HepG2 (cell line): ENCODE measurements around the gene DENND4C. TPM values are rescaled to one million over a fixed set of nuclear protein-coding genes. Genes with fewer than 3 reads are reported as not detected.

Experiments
- ATAC-seq: fragments of 200-7000 bp; cut with Tn5 transposase; 3 replicates; pipeline ENCODE4 v1.9.1; 2020; ENCODE audit warnings: mild to moderate bottlenecking, moderate library complexity
- BruUV-seq: library from RNA; stranded (reverse); fragments of 400-500 nt; replicated peaks from 2 replicates; lab custom pipeline; 2021; lab: Mats Ljungman, UMichigan
- CTCF ChIA-PET: fragments of 300-600 bp; formaldehyde crosslinking; extraction: SDS; loops from one replicate; lab custom pipeline; 2021; ENCODE audit warnings: low total read pairs, inconsistent platforms, low intra/inter-chr PET ratio; lab: Yijun Ruan, JAX
- POLR2A ChIA-PET: fragments of 350-600 bp; sonication (Branson Sonifier 250); formaldehyde crosslinking; loops from one replicate; lab custom pipeline; 2020; ENCODE audit warnings: antibody characterized with exemption, inconsistent platforms; lab: Yijun Ruan, JAX
- DNase-seq: peaks from one replicate; pipeline ENCODE4 v3.0.0-alpha.2; 2015; ENCODE audit warnings: low spot score
- FAIRE-seq: peaks from 3 replicates; lab custom pipeline; 2011; peaks lifted over from hg19 to GRCh38; lab: Jason Lieb, UNC
- H2AFZ ChIP-seq: one replicate; pipeline ENCODE4 v1.6.1; 2011; ENCODE audit warnings: low read length, inconsistent platforms
- H3K27ac ChIP-seq: fragments of 300-600 bp; 3 replicates; pipeline ENCODE4 v1.8.0; 2011; ENCODE audit warnings: mixed run types, mild to moderate bottlenecking, mixed read lengths, low read length, inconsistent platforms; ENCODE audit not compliant: insufficient read depth; ENCODE audit errors: extremely low read length
- H3K27me3 ChIP-seq, 2 experiments: fragments of 200-600 bp in 1 of 2; 2 replicates in 1 of 2; 3 replicates in 1 of 2; pipeline versions ENCODE4 v1.6.0 to v1.8.0; 2011; ENCODE audit warnings: low read length in 2 of 2, mild to moderate bottlenecking in 2 of 2, moderate library complexity in 2 of 2, inconsistent platforms in 1 of 2; ENCODE audit not compliant: insufficient read depth in 2 of 2, control insufficient read depth in 1 of 2
- H3K36me3 ChIP-seq, 2 experiments: fragments of 200-600 bp in 1 of 2; replicated peaks in 1 of 2; 2 replicates in 1 of 2; 3 replicates in 1 of 2; pipeline versions ENCODE4 v1.5.1 to v1.8.0; 2011; ENCODE audit warnings: low read length in 2 of 2, inconsistent platforms in 1 of 2; ENCODE audit not compliant: insufficient read depth in 2 of 2, control insufficient read depth in 1 of 2
- H3K4me1 ChIP-seq: 2 replicates; pipeline ENCODE4 v1.5.1; 2012; ENCODE audit warnings: low read length, inconsistent platforms; ENCODE audit not compliant: insufficient read depth
- H3K4me2 ChIP-seq: 2 replicates; pipeline ENCODE4 v1.6.0; 2011; ENCODE audit warnings: low read depth, low read length, inconsistent platforms
- H3K4me3 ChIP-seq, 3 experiments: fragments of 200-600 bp in 1 of 3; sonication (generic), shearing (Covaris generic) in 1 of 3; replicated peaks in 1 of 3; 2 replicates each; pipeline ENCODE4 v1.5.1; 2011 to 2016; ENCODE audit warnings: low read length in 3 of 3, inconsistent platforms in 2 of 3, low read depth in 2 of 3, mild to moderate bottlenecking in 2 of 3, control low read depth in 1 of 3, mixed read lengths in 1 of 3; ENCODE audit not compliant: insufficient read depth in 1 of 3
- H3K79me2 ChIP-seq: one replicate; pipeline ENCODE4 v1.6.1; 2011; ENCODE audit warnings: low read length, inconsistent platforms; ENCODE audit not compliant: insufficient read depth
- H3K9ac ChIP-seq: 2 replicates; pipeline ENCODE4 v1.6.0; 2011; ENCODE audit warnings: mild to moderate bottlenecking, low read depth, low read length, inconsistent platforms; ENCODE audit not compliant: insufficient read depth
- H3K9me3 ChIP-seq: 2 replicates; pipeline ENCODE4 v1.5.1; 2012; ENCODE audit warnings: mild to moderate bottlenecking, low read length
- H4K20me1 ChIP-seq: 2 replicates; pipeline ENCODE4 v1.6.0; 2011; ENCODE audit warnings: inconsistent platforms, mild to moderate bottlenecking, low read length, moderate library complexity; ENCODE audit not compliant: insufficient read depth
- CBX5 ChIP-seq: sonication (generic); formaldehyde crosslinking; IDR thresholded peaks from 2 replicates; pipeline ENCODE4 v1.4.0; 2020; ENCODE audit warnings: missing genetic modification reagents, borderline replicate concordance
- MXD4 ChIP-seq: IDR thresholded peaks from 2 replicates; pipeline ENCODE4 v1.6.1; 2016; ENCODE audit warnings: mild to moderate bottlenecking, missing biosample characterization, missing genetic modification reagents
- NFKB2 ChIP-seq: sonication (generic); formaldehyde crosslinking; IDR thresholded peaks from 2 replicates; pipeline ENCODE4 v1.4.0; 2020; ENCODE audit warnings: missing genetic modification reagents, borderline replicate concordance
- PITX1 ChIP-seq: sonication (generic); formaldehyde crosslinking; IDR thresholded peaks from 2 replicates; pipeline ENCODE4 v1.5.1; 2020; ENCODE audit warnings: mild to moderate bottlenecking, missing genetic modification reagents
- POLR2A ChIP-seq, 2 experiments: IDR thresholded peaks; 2 replicates each; pipeline ENCODE4 v1.6.1; 2011; ENCODE audit warnings: low read depth in 2 of 2, low read length in 2 of 2, mild to moderate bottlenecking in 1 of 2, moderate library complexity in 1 of 2; ENCODE audit not compliant: insufficient read depth in 1 of 2
- RBFOX2 ChIP-seq: fragments of 200-400 bp; formaldehyde crosslinking; IDR thresholded peaks from 2 replicates; pipeline ENCODE4 v1.6.1; 2017; ENCODE audit warnings: low read depth, mild to moderate bottlenecking, low read length
- SIN3A ChIP-seq: IDR thresholded peaks from 2 replicates; pipeline ENCODE4 v1.6.1; 2011; ENCODE audit warnings: low read depth, mild to moderate bottlenecking, control low read depth, low read length, borderline replicate concordance
- SMAD9 ChIP-seq: sonication (generic); formaldehyde crosslinking; IDR thresholded peaks from 2 replicates; pipeline ENCODE4 v1.5.1; 2020; ENCODE audit warnings: mild to moderate bottlenecking, missing genetic modification reagents
- SNAI1 ChIP-seq: sonication (generic); formaldehyde crosslinking; IDR thresholded peaks from 2 replicates; pipeline ENCODE4 v1.5.0; 2020; ENCODE audit warnings: mild to moderate bottlenecking, missing genetic modification reagents, borderline replicate concordance
- SNRNP70 ChIP-seq: fragments of 200-400 bp; formaldehyde crosslinking; IDR thresholded peaks from 2 replicates; pipeline ENCODE4 v1.6.1; 2017; ENCODE audit warnings: mild to moderate bottlenecking, low read depth, low read length, moderate library complexity
- ZNF547 ChIP-seq: sonication (generic); formaldehyde crosslinking; IDR thresholded peaks from 2 replicates; pipeline ENCODE4 v1.5.1; 2020; ENCODE audit warnings: mild to moderate bottlenecking, missing genetic modification reagents
- WGBS: methylation state at CpG from one replicate; pipeline ENCODE4 v1.1.6; 2017; ENCODE audit warnings: low lambda C conversion rate; 5-methylcytosine and 5-hydroxymethylcytosine counted together
- in situ Hi-C: cut with HindIII; loops from 2 replicates; pipeline ENCODE4 v1.10.0; 2017; ENCODE audit warnings: low pct_unique_long_range_greater_than_20kb; ENCODE audit not compliant: extremely low pct_ligation_motif_present
- intact Hi-C: fragments of 100-400 bp; cut with micrococcal nuclease; formaldehyde crosslinking; loops from one replicate; pipeline ENCODE4 v1.10.0; 2022; ENCODE audit not compliant: unreplicated experiment
- polyA plus RNA-seq, 8 experiments: library from polyadenylated mRNA; depleted of rRNA in 3 of 8; stranded (reverse) in 7 of 8; unstranded in 1 of 8; fragments of >200 nt; fragmentation: Illumina TruSeq in 4 of 8; extraction: Trizol in 4 of 8; gene quantifications; 2 replicates each; pipeline versions ENCODE4 v1.2.1 to v1.2.3, GENCODE V29; 2011 to 2016; ENCODE audit warnings: low read depth in 4 of 8, missing spikeins in 1 of 8, mixed read lengths in 1 of 8; ENCODE audit not compliant: insufficient read depth in 1 of 8
- total RNA-seq, 5 experiments: library from RNA; depleted of rRNA; stranded (reverse); fragments of >200 nt; fragmentation: Illumina TruSeq; extraction: Trizol; gene quantifications; 2 replicates each; pipeline ENCODE4 v1.2.3, GENCODE V29; 2016; ENCODE audit warnings: low read depth in 1 of 5
- TF ChIP-seq, protein P1 (sequence below): sonication (generic); formaldehyde crosslinking; IDR thresholded peaks from 2 replicates; pipeline ENCODE4 v1.4.0; 2020; ENCODE audit warnings: mild to moderate bottlenecking, missing genetic modification reagents
- TF ChIP-seq, protein P2 (sequence below): IDR thresholded peaks from 2 replicates; pipeline ENCODE4 v1.6.1; 2016; ENCODE audit warnings: low read depth

Gene DENND4C
- total and polyA plus RNA-seq, 2 of the 13 experiments (the other 11 are each of a cell fraction or from before 2014, with no cell fraction given) = 19.1 to 27.2 TPM

GRCh38 chr9:19376931-19377330 is 146.4 kb downstream of the DENND4C start:
- Histone ChIP-seq H3K27ac (no peak overlapping the region), H2AFZ (no peak overlapping the region), H3K4me2 (peak overlapping the region; percentile 85; the same call in 1 of the 2 replicates), H3K9me3 (no peaks in the 10 kb centered on the region), H3K79me2 (peaks cover 32% of the 10 kb centered on the region), H4K20me1 (peaks cover 32% of the 10 kb centered on the region), H3K9ac (0 out of 2 replicates have a peak overlapping the region, but pooled peaks have one; percentile 5), H3K27me3 (no peaks in the 10 kb centered on the region; a peak in 1 of 5 replicates), H3K4me1 (peaks cover 31% of the 10 kb centered on the region), H3K36me3 (peaks cover 10 to 54% of the 10 kb centered on the region in 2 experiments), H3K4me3 (peak overlapping the region in 2 of 3 experiments; percentile 5 to 93; a peak in 2 of 6 replicates)
- ChIA-PET CTCF (no interaction called here), POLR2A (interaction anchor here (1.6 kb wide), 1 partner anchor 147 kb away, joined by 4 read pairs; the partner anchor contains the start of gene DENND4C)
- 91% methylated on average over 2 of the region's 2 CpGs for WGBS
- TF ChIP-seq SMAD9 = no peak
- no peak for TF ChIP-seq PITX1
- TF ChIP-seq, protein P1, sequence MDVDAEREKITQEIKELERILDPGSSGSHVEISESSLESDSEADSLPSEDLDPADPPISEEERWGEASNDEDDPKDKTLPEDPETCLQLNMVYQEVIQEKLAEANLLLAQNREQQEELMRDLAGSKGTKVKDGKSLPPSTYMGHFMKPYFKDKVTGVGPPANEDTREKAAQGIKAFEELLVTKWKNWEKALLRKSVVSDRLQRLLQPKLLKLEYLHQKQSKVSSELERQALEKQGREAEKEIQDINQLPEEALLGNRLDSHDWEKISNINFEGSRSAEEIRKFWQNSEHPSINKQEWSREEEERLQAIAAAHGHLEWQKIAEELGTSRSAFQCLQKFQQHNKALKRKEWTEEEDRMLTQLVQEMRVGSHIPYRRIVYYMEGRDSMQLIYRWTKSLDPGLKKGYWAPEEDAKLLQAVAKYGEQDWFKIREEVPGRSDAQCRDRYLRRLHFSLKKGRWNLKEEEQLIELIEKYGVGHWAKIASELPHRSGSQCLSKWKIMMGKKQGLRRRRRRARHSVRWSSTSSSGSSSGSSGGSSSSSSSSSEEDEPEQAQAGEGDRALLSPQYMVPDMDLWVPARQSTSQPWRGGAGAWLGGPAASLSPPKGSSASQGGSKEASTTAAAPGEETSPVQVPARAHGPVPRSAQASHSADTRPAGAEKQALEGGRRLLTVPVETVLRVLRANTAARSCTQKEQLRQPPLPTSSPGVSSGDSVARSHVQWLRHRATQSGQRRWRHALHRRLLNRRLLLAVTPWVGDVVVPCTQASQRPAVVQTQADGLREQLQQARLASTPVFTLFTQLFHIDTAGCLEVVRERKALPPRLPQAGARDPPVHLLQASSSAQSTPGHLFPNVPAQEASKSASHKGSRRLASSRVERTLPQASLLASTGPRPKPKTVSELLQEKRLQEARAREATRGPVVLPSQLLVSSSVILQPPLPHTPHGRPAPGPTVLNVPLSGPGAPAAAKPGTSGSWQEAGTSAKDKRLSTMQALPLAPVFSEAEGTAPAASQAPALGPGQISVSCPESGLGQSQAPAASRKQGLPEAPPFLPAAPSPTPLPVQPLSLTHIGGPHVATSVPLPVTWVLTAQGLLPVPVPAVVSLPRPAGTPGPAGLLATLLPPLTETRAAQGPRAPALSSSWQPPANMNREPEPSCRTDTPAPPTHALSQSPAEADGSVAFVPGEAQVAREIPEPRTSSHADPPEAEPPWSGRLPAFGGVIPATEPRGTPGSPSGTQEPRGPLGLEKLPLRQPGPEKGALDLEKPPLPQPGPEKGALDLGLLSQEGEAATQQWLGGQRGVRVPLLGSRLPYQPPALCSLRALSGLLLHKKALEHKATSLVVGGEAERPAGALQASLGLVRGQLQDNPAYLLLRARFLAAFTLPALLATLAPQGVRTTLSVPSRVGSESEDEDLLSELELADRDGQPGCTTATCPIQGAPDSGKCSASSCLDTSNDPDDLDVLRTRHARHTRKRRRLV (CRISPR knock-in tag) = no peak
- TF ChIP-seq CBX5 (CRISPR knock-in tag) = no peak
- TF ChIP-seq SNAI1 (CRISPR knock-in tag) = no peak
- no peak for TF ChIP-seq SIN3A
- TF ChIP-seq ZNF547 = no peak
- peak; percentile 43; the same call in 1 of the 2 replicates for TF ChIP-seq RBFOX2
- TF ChIP-seq POLR2A (IDR thresholded peaks at IDR 0.05; ENCODE audit: insufficient read depth in 1 of 2, low read depth in 2 of 2, low read length in 2 of 2) = peak in 1 of 2 experiments; percentile 40; a peak in 2 of 4 replicates
- no peak for TF ChIP-seq SNRNP70
- TF ChIP-seq NFKB2 = no peak
- TF ChIP-seq MXD4 (CRISPR knock-in tag) = no peak
- TF ChIP-seq, protein P2, sequence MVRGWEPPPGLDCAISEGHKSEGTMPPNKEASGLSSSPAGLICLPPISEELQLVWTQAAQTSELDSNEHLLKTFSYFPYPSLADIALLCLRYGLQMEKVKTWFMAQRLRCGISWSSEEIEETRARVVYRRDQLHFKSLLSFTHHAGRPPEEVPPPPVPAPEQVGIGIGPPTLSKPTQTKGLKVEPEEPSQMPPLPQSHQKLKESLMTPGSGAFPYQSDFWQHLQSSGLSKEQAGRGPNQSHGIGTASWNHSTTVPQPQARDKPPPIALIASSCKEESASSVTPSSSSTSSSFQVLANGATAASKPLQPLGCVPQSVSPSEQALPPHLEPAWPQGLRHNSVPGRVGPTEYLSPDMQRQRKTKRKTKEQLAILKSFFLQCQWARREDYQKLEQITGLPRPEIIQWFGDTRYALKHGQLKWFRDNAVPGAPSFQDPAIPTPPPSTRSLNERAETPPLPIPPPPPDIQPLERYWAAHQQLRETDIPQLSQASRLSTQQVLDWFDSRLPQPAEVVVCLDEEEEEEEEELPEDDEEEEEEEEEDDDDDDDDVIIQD = no peak
- ATAC-seq (no peak), DNase-seq (no peak), FAIRE-seq (no peak)
- in situ Hi-C loops (no loop called here), intact Hi-C loops (loop anchor here (5.0 to 10.0 kb wide), 2 partner anchors 145 to 322 kb away; partner anchors contain the start of gene DENND4C)
- no TSS peak for BruUV-seq
